Stomach smooth muscle (tissue), 2 donors: ENCODE measurements around the gene EEPD1.

ENCODE experiments used
- H3K27ac ChIP-seq: one replicate; pipeline ENCODE4 v1.7.0; 2013; ENCODE audit warnings: mild to moderate bottlenecking, low read length, inconsistent platforms
- H3K27me3 ChIP-seq, 2 donors: one replicate each; pipeline ENCODE4 v1.7.0; 2013; ENCODE audit warnings: low read length in 2 of 2; ENCODE audit not compliant: insufficient read depth in 2 of 2, control insufficient read depth in 1 of 2
- H3K36me3 ChIP-seq, 2 donors: one replicate each; pipeline ENCODE4 v1.7.0; 2013; ENCODE audit warnings: low read length in 2 of 2; ENCODE audit not compliant: control insufficient read depth in 2 of 2, insufficient read depth in 2 of 2
- H3K4me1 ChIP-seq: one replicate; pipeline ENCODE4 v1.7.0; 2013; ENCODE audit warnings: low read length; ENCODE audit not compliant: control insufficient read depth, insufficient read depth
- H3K4me3 ChIP-seq, 2 donors: one replicate each; pipeline ENCODE4 v1.7.0; 2013; ENCODE audit warnings: low read length in 2 of 2
- H3K9ac ChIP-seq, 2 donors: one replicate each; pipeline ENCODE4 v1.7.0; 2013; ENCODE audit warnings: low read length in 2 of 2, mild to moderate bottlenecking in 1 of 2
- H3K9me3 ChIP-seq, 2 donors: one replicate each; pipeline ENCODE4 v1.7.0; 2013; ENCODE audit warnings: low read length in 2 of 2; ENCODE audit not compliant: control insufficient read depth in 2 of 2
- donor health status: healthy.
- donor health status: Pancreatic carcinoma.

Gene EEPD1

GRCh38 chr7:36275735-36276284 is 122.8 kb downstream of the EEPD1 start:
- Histone ChIP-seq H3K9ac (no peak overlapping the region), H3K4me3 (no peak overlapping the region), H3K9me3 (no peaks in the 10 kb centered on the region), H3K4me1 (peaks cover 47% of the 10 kb centered on the region), H3K27ac (no peak overlapping the region), H3K36me3 (no peaks in the 10 kb centered on the region), H3K27me3 (no peaks in the 10 kb centered on the region)

- Histone ChIP-seq H3K4me1 (peaks cover 52% of the 10 kb centered on the region), H3K9ac (no peak overlapping the region), H3K36me3 (no peaks in the 10 kb centered on the region), H3K27me3 (no peaks in the 10 kb centered on the region), H3K27ac (no peak overlapping the region), H3K4me3 (no peak overlapping the region), H3K9me3 (no peaks in the 10 kb centered on the region)
These were observed 123.6 kb downstream of the EEPD1 start for GRCh38 chr7:36276428-36277248.

GRCh38 chr7:36277249-36277542 is 124.1 kb downstream of the EEPD1 start:
- H3K9me3 ChIP-seq: no peaks in the 10 kb centered on the region
- H3K4me3 ChIP-seq: no peak overlapping the region
- H3K36me3 ChIP-seq: no peaks in the 10 kb centered on the region
- H3K27me3 ChIP-seq: no peaks in the 10 kb centered on the region
- H3K27ac ChIP-seq: no peak overlapping the region
- H3K9ac ChIP-seq: no peak overlapping the region
- H3K4me1 ChIP-seq: peaks cover 52% of the 10 kb centered on the region

GRCh38 chr7:36278069-36278619 is 125.1 kb downstream of the EEPD1 start:
- no peaks in the 10 kb centered on the region for H3K9me3 ChIP-seq
- H3K4me1 ChIP-seq: peaks cover 48% of the 10 kb centered on the region
- no peak overlapping the region for H3K27ac ChIP-seq
- H3K9ac ChIP-seq: no peak overlapping the region
- peak overlapping the region in 1 of 2 donors; percentile 8 for H3K4me3 ChIP-seq
- no peaks in the 10 kb centered on the region for H3K36me3 ChIP-seq
- no peaks in the 10 kb centered on the region for H3K27me3 ChIP-seq

GRCh38 chr7:36278620-36279172 is 125.6 kb downstream of the EEPD1 start:
- H3K4me3 ChIP-seq: peak overlapping the region in 1 of 2 donors; percentile 8
- H3K27ac ChIP-seq: peak overlapping the region; percentile 76
- H3K4me1 ChIP-seq: peaks cover 42% of the 10 kb centered on the region
- no peaks in the 10 kb centered on the region for H3K9me3 ChIP-seq
- H3K9ac ChIP-seq: no peak overlapping the region
- no peaks in the 10 kb centered on the region for H3K36me3 ChIP-seq
- H3K27me3 ChIP-seq: no peaks in the 10 kb centered on the region

GRCh38 chr7:36279200-36279925 is 126.3 kb downstream of the EEPD1 start:
- Histone ChIP-seq H3K9ac (no peak overlapping the region), H3K4me1 (peaks cover 40% of the 10 kb centered on the region), H3K27me3 (no peaks in the 10 kb centered on the region), H3K9me3 (no peaks in the 10 kb centered on the region), H3K27ac (peak overlapping the region; percentile 76), H3K36me3 (no peaks in the 10 kb centered on the region), H3K4me3 (no peak overlapping the region)

- H3K9ac ChIP-seq: no peak overlapping the region
- peaks cover 40% of the 10 kb centered on the region for H3K4me1 ChIP-seq
These were observed 126.9 kb downstream of the EEPD1 start for GRCh38 chr7:36279926-36280315.

GRCh38 chr7:36280840-36281812 is 128.1 kb downstream of the EEPD1 start:
- peak overlapping the region in 1 of 2 donors; percentile 37 for H3K9ac ChIP-seq
- H3K27ac ChIP-seq: peak overlapping the region; percentile 76
- H3K9me3 ChIP-seq: no peaks in the 10 kb centered on the region
- H3K27me3 ChIP-seq: no peaks in the 10 kb centered on the region
- H3K4me3 ChIP-seq: peak overlapping the region; percentile 22 to 63
- peaks cover 42% of the 10 kb centered on the region for H3K4me1 ChIP-seq
- peaks cover 0 to 3% of the 10 kb centered on the region in 2 donors for H3K36me3 ChIP-seq

More at GRCh38 chr7:36279926-36280315, 126.9 kb downstream of the EEPD1 start:
- H3K27me3 ChIP-seq: no peaks in the 10 kb centered on the region
- H3K4me3 ChIP-seq: no peak overlapping the region
- H3K36me3 ChIP-seq: peaks cover 0 to 1% of the 10 kb centered on the region in 2 donors
- no peaks in the 10 kb centered on the region for H3K9me3 ChIP-seq
- peak overlapping the region; percentile 76 for H3K27ac ChIP-seq

GRCh38 chr7:36281945-36282717 is 129.1 kb downstream of the EEPD1 start:
- peaks cover 35% of the 10 kb centered on the region for H3K4me1 ChIP-seq
- no peak overlapping the region for H3K27ac ChIP-seq
- H3K27me3 ChIP-seq: no peaks in the 10 kb centered on the region
- no peak overlapping the region for H3K9ac ChIP-seq
- H3K4me3 ChIP-seq: no peak overlapping the region
- no peaks in the 10 kb centered on the region for H3K9me3 ChIP-seq
- H3K36me3 ChIP-seq: peaks cover 0 to 3% of the 10 kb centered on the region in 2 donors
